Measurements from ENCODE around the gene SLC49A3. TPM values are rescaled to one million over a fixed set of nuclear protein-coding genes. Genes with fewer than 3 reads are reported as not detected.

The SLC49A3 gene
- total and polyA plus RNA-seq, 2 of the 8 experiments (the other 6 are each of a cell fraction or from before 2014, with no cell fraction given), result 5.0 to 8.8 TPM

- no peaks in the 10 kb centered on the region for H3K79me1 ChIP-seq (ENCODE audit: low read depth, low read length)
- H4K20me1 ChIP-seq (replicated peaks in 1 of 2; ENCODE audit: control insufficient read depth in 1 of 2, insufficient read depth in 2 of 2, low read length in 2 of 2), result peaks cover 0 to 10% of the 10 kb centered on the region in 2 experiments
- no peak overlapping the region; the same call in 1 of the 2 replicates for H2BK12ac ChIP-seq (ENCODE audit: low read depth, low read length)
- CTCF ChIA-PET (ENCODE audit: partially characterized antibody), result interaction anchor here (0.6 to 5.7 kb wide), 22 partner anchors 8 to 207 kb away, joined by 3 to 65 read pairs (median 6); partner anchors contain the start of genes ATP5ME and MYL5
- no peak for FAIRE-seq
- H3K9ac ChIP-seq (replicated peaks in 1 of 4; ENCODE audit: extremely low read depth in 1 of 4, low read depth in 3 of 4, low read length in 3 of 4), result peak overlapping the region in 2 of 4 experiments; percentile 26 to 29; a peak in 2 of 7 replicates
- H3K79me2 ChIP-seq (ENCODE audit: control insufficient read depth in 1 of 2, insufficient read depth in 2 of 2, low read length in 2 of 2), result no peaks in the 10 kb centered on the region
- no peak overlapping the region for H2AK5ac ChIP-seq (ENCODE audit: low read depth, low read length)
- H2BK5ac ChIP-seq (ENCODE audit: low read depth, low read length), result peak overlapping the region; percentile 68
- H2BK20ac ChIP-seq (ENCODE audit: low read length), result no peak overlapping the region
- H2BK120ac ChIP-seq (replicated peaks; ENCODE audit: low read depth, low read length), result no peak overlapping the region
- H3K9me3 ChIP-seq (ENCODE audit: insufficient read depth in 2 of 2, low read depth in 1 of 2, low read length in 1 of 2), result no peaks in the 10 kb centered on the region
- DNase-seq (ENCODE audit: low read depth in 1 of 2, low spot score in 2 of 2), result no peak
- no peak overlapping the region for H3K14ac ChIP-seq (ENCODE audit: insufficient read length)
- 86% methylated on average over 17 of the region's 25 CpGs; no CpG with 5 or more reads in 1 of the 2 experiments for WGBS, 2 experiments (ENCODE audit: extremely low coverage in 1 of 2, insufficient coverage in 1 of 2, insufficient read length in 1 of 2, insufficient replicate concordance in 2 of 2, low coverage in 1 of 2, low lambda C conversion rate in 2 of 2, missing lambda C conversion rate in 1 of 2)
- no peak overlapping the region for H4K8ac ChIP-seq (ENCODE audit: extremely low read depth, insufficient read depth, low read length)
- H3K23ac ChIP-seq (ENCODE audit: insufficient read length), result no peak overlapping the region
- H3K4me1 ChIP-seq (replicated peaks in 1 of 4; ENCODE audit: control insufficient read depth in 3 of 4, insufficient read depth in 4 of 4, low read length in 3 of 4), result peaks cover 0 to 25% (median 12%) of the 10 kb centered on the region in 4 experiments; a peak in 6 of 7 replicates
- H3K4ac ChIP-seq (replicated peaks; ENCODE audit: insufficient read length, low read depth, low read length), result no peak overlapping the region
- no peak overlapping the region for H3K4me2 ChIP-seq (ENCODE audit: insufficient read depth in 1 of 2, low read depth in 2 of 2, low read length in 2 of 2)
- no peaks in the 10 kb centered on the region for H3K23me2 ChIP-seq (ENCODE audit: low read depth, low read length)
- no peaks in the 10 kb centered on the region; a peak in 2 of 7 replicates for H3K27me3 ChIP-seq (replicated peaks in 1 of 4; ENCODE audit: control insufficient read depth in 3 of 4, extremely low read depth in 1 of 4, insufficient read depth in 3 of 4, low read length in 3 of 4)
- no peak overlapping the region for H2AFZ ChIP-seq (ENCODE audit: low read length)
- no peak overlapping the region for H4K91ac ChIP-seq (replicated peaks; ENCODE audit: insufficient read length, low read length)
- no peak overlapping the region for H3K56ac ChIP-seq (replicated peaks; ENCODE audit: insufficient read length, low read depth, low read length)
- H2BK15ac ChIP-seq (ENCODE audit: low read length), result no peak overlapping the region
- H3K27ac ChIP-seq (ENCODE audit: low read depth, low read length), result no peak overlapping the region
- H3K36me3 ChIP-seq (ENCODE audit: control insufficient read depth in 2 of 4, insufficient read depth in 4 of 4, low read length in 3 of 4), result no peaks in the 10 kb centered on the region
- peak overlapping the region; percentile 24; the same call in 1 of the 2 replicates for H3K18ac ChIP-seq (ENCODE audit: extremely low read depth, low read length)
- no peak overlapping the region for H3K4me3 ChIP-seq (ENCODE audit: extremely low read depth in 1 of 4, insufficient read depth in 2 of 4, low read depth in 3 of 4, low read length in 4 of 4)
- no peak overlapping the region for H4K5ac ChIP-seq (ENCODE audit: insufficient read length, low read depth, low read length)
- POLR2A ChIA-PET (ENCODE audit: partially characterized antibody), result interaction anchor here (1.0 to 6.3 kb wide), 6 partner anchors 8 to 107 kb away, joined by 3 to 34 read pairs (median 7); partner anchors contain the start of genes ATP5ME, MYL5 and TMEM271
- TF ChIP-seq CREB1 (IDR thresholded peaks at IDR 0.05) (no peak), BRCA1 (IDR thresholded peaks at IDR 0.05; ENCODE audit: low read depth, low read length) (no peak), GABPA (IDR thresholded peaks at IDR 0.05; ENCODE audit: borderline replicate concordance, insufficient read depth, low read length) (no peak), ZNF274 (IDR thresholded peaks at IDR 0.05; ENCODE audit: borderline replicate concordance, extremely low read depth, low read length) (no peak), CTCF (IDR thresholded peaks at IDR 0.05; ENCODE audit: control extremely low read depth in 1 of 3, insufficient read depth in 1 of 3, low read depth in 1 of 3, low read length in 3 of 3) (no peak), POLR2A (IDR thresholded peaks at IDR 0.05; ENCODE audit: control extremely low read depth in 1 of 2, low read depth in 2 of 2, low read length in 2 of 2) (no peak)
Measured at GRCh38 chr4:683247-683897, 5.6 kb downstream of the SLC49A3 start.

Data from H1 (cell line).